PC-3 (cell line): ENCODE measurements around the gene SLC15A1.

Experiments used
- CTCF ChIP-seq: fragments of 300-600 bp; sonication (generic); conservative IDR thresholded peaks from 2 replicates; pipeline ENCODE4 v1.5.1; 2017; ENCODE audit warnings: antibody characterized with exemption, low read depth, mild to moderate bottlenecking, low read length
- EZH2 ChIP-seq: fragments of 300-600 bp; sonication (generic); IDR thresholded peaks from one replicate; pipeline ENCODE4 v1.6.1; 2017; ENCODE audit warnings: antibody characterized with exemption, mild to moderate bottlenecking, low read length; ENCODE audit not compliant: unreplicated experiment
- EZH2phosphoT487 ChIP-seq: fragments of 300-600 bp; sonication (generic); IDR thresholded peaks from 2 replicates; pipeline ENCODE4 v1.6.1; 2018; ENCODE audit warnings: mild to moderate bottlenecking, antibody characterized with exemption, low read length, borderline replicate concordance

- TF ChIP-seq CTCF: no peak
- TF ChIP-seq EZH2: no peak
- no peak for TF ChIP-seq EZH2phosphoT487
These were observed 14.2 kb upstream of the SLC15A1 start for GRCh38 chr13:98766697-98767096.
